H1 (cell line): Measurements from ENCODE around the gene PRODH2.
A peak's percentile ranks its signal among the peaks of the same experiment; 100 is the strongest.

ENCODE experiments used
- CHD7 ChIP-seq: fragments of 300-600 bp; sonication (generic); IDR thresholded peaks from 2 replicates; pipeline ENCODE4 v1.7.1; 2012; ENCODE audit warnings: low read length, moderate library complexity, mild to moderate bottlenecking, inconsistent platforms; ENCODE audit not compliant: insufficient replicate concordance
- CTCF ChIP-seq, 3 experiments: IDR thresholded peaks; 1 replicate in 2 of 3; 2 replicates in 1 of 3; pipeline versions ENCODE4 v1.5.1 to v1.6.1; 2011; ENCODE audit warnings: low read length in 3 of 3, mild to moderate bottlenecking in 3 of 3, inconsistent platforms in 2 of 3, low read depth in 1 of 3, moderate library complexity in 1 of 3; ENCODE audit not compliant: insufficient read depth in 1 of 3; ENCODE audit errors: control extremely low read depth in 1 of 3
- SUZ12 ChIP-seq: fragments of 200-600 bp; sonication (generic); IDR thresholded peaks from 2 replicates; pipeline ENCODE4 v1.6.1; 2012; ENCODE audit warnings: mild to moderate bottlenecking, inconsistent platforms, low read length, moderate library complexity, mixed read lengths

GRCh38 chr19:35846038-35846668 is 33.5 kb upstream of the PRODH2 start:
- TF ChIP-seq SUZ12 (no peak; the same call in 1 of the 2 replicates), CTCF (IDR thresholded peaks at IDR 0.05; ENCODE audit: control extremely low read depth in 1 of 3, insufficient read depth in 1 of 3, low read depth in 1 of 3, low read length in 3 of 3) (peak; percentile 0 to 31 (median 30); a peak in 3 of 4 replicates), CHD7 (no peak)
